ENCODE measurements around the gene PIK3R5.

GRCh38 chr17:8832711-8833352 is 132.7 kb downstream of the PIK3R5 start:
- TF ChIP-seq CTCF (IDR thresholded peaks at IDR 0.05; ENCODE audit: low read depth, low read length, poor library complexity, severe bottlenecking), result peak; percentile 80
- no peak for TF ChIP-seq EZH2phosphoT487 (IDR thresholded peaks at IDR 0.05; ENCODE audit: borderline replicate concordance, low read length)

Data from DOHH2 (cell line).